ENCODE data around the gene SPSB2.

- TF ChIP-seq CTCF (IDR thresholded peaks at IDR 0.05) (no peak), POLR2A (IDR thresholded peaks at IDR 0.05) (no peak)
These were observed 29.8 kb downstream of the SPSB2 start for GRCh38 chr12:6843118-6843902.

Data from adrenal gland (tissue), 5 donors.